Peyer's patch (tissue), 4 donors: ENCODE results near the gene NLK. TPM values are rescaled to one million over a fixed set of nuclear protein-coding genes. Genes with fewer than 3 reads are reported as not detected.

ENCODE experiments used
- DNase-seq, 3 donors: peaks; one replicate each; pipeline ENCODE4 v3.0.0-alpha.2; 2017 to 2019
- H3K27ac ChIP-seq, 4 donors: fragments of 200-600 bp; sonication (generic); one replicate each; pipeline ENCODE4 v1.5.1; 2016 to 2019
- H3K27me3 ChIP-seq, 2 donors: fragments of 200-600 bp; sonication (generic); one replicate each; pipeline ENCODE4 v1.5.1; 2019
- H3K36me3 ChIP-seq, 3 donors: fragments of 200-600 bp; sonication (generic); one replicate each; pipeline ENCODE4 v1.5.1; 2016 to 2019
- H3K4me1 ChIP-seq, 4 donors: fragments of 200-600 bp; sonication (generic); one replicate each; pipeline ENCODE4 v1.5.1; 2016 to 2019
- H3K4me3 ChIP-seq, 4 donors: fragments of 200-600 bp; sonication (generic); 1 replicate in 3 of 4; 2 replicates in 1 of 4; pipeline ENCODE4 v1.5.1; 2016 to 2019; ENCODE audit warnings: mild to moderate bottlenecking in 1 of 4
- H3K9me3 ChIP-seq, 4 donors: fragments of 200-600 bp; sonication (generic); one replicate each; pipeline ENCODE4 v1.5.1; 2016 to 2019; ENCODE audit warnings: mild to moderate bottlenecking in 1 of 4
- POLR2A ChIP-seq, 2 donors: fragments of 450-650 bp; IDR thresholded peaks; one replicate each; pipeline ENCODE4 v1.5.1; 2017; ENCODE audit warnings: antibody characterized with exemption in 2 of 2, mild to moderate bottlenecking in 2 of 2, moderate library complexity in 2 of 2
- total RNA-seq, 4 donors: library from RNA; depleted of rRNA; stranded (reverse); fragments of >200 nt; gene quantifications; one replicate each; pipeline ENCODE4 v1.1.0, GENCODE V29; 2016
- TF ChIP-seq, protein P1 (sequence below), 6 experiments: fragments of 450-650 bp in 4 of 6; fragments of 200-600 bp in 2 of 6; sonication (generic) in 1 of 6; IDR thresholded peaks; one replicate each; pipeline ENCODE4 v1.5.1; 2017 to 2019; ENCODE audit warnings: antibody characterized with exemption in 6 of 6, mild to moderate bottlenecking in 3 of 6, moderate library complexity in 1 of 6

NLK gene
- total RNA-seq, 4 donors from 2014 or later: 20.5 to 45.4 (median 27.1) TPM

GRCh38 chr17:28101919-28102318 lies 59.4 kb downstream of the NLK start:
- H3K4me1 ChIP-seq: peaks cover 0 to 6% (median 0%) of the 10 kb centered on the region in 4 donors
- no peaks in the 10 kb centered on the region for H3K27me3 ChIP-seq
- no peak overlapping the region for H3K27ac ChIP-seq
- no peaks in the 10 kb centered on the region for H3K9me3 ChIP-seq
- no peak for TF ChIP-seq POLR2A (IDR thresholded peaks at IDR 0.05)
- TF ChIP-seq, protein P1, sequence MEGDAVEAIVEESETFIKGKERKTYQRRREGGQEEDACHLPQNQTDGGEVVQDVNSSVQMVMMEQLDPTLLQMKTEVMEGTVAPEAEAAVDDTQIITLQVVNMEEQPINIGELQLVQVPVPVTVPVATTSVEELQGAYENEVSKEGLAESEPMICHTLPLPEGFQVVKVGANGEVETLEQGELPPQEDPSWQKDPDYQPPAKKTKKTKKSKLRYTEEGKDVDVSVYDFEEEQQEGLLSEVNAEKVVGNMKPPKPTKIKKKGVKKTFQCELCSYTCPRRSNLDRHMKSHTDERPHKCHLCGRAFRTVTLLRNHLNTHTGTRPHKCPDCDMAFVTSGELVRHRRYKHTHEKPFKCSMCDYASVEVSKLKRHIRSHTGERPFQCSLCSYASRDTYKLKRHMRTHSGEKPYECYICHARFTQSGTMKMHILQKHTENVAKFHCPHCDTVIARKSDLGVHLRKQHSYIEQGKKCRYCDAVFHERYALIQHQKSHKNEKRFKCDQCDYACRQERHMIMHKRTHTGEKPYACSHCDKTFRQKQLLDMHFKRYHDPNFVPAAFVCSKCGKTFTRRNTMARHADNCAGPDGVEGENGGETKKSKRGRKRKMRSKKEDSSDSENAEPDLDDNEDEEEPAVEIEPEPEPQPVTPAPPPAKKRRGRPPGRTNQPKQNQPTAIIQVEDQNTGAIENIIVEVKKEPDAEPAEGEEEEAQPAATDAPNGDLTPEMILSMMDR (IDR thresholded peaks at IDR 0.05): no peak
- H3K4me3 ChIP-seq: no peak overlapping the region
- no peak for DNase-seq
- H3K36me3 ChIP-seq: no peaks in the 10 kb centered on the region

GRCh38 chr17:28105501-28105900 lies 63.0 kb downstream of the NLK start:
- no peak for TF ChIP-seq POLR2A (IDR thresholded peaks at IDR 0.05)
- TF ChIP-seq, protein P1 (IDR thresholded peaks at IDR 0.05): no peak
- no peaks in the 10 kb centered on the region for H3K27me3 ChIP-seq
- no peak for DNase-seq
- no peaks in the 10 kb centered on the region for H3K36me3 ChIP-seq
- H3K4me1 ChIP-seq: no peaks in the 10 kb centered on the region
- no peak overlapping the region for H3K4me3 ChIP-seq
- H3K9me3 ChIP-seq: no peaks in the 10 kb centered on the region
- H3K27ac ChIP-seq: no peak overlapping the region

GRCh38 chr17:28110184-28110583 lies 67.7 kb downstream of the NLK start:
- H3K27me3 ChIP-seq: no peaks in the 10 kb centered on the region
- DNase-seq: no peak
- H3K27ac ChIP-seq: no peak overlapping the region
- no peak overlapping the region for H3K4me3 ChIP-seq
- no peaks in the 10 kb centered on the region for H3K9me3 ChIP-seq
- H3K36me3 ChIP-seq: no peaks in the 10 kb centered on the region
- H3K4me1 ChIP-seq: peaks cover 0 to 5% (median 0%) of the 10 kb centered on the region in 4 donors
- TF ChIP-seq, protein P1 (IDR thresholded peaks at IDR 0.05): no peak
- TF ChIP-seq POLR2A (IDR thresholded peaks at IDR 0.05): no peak

GRCh38 chr17:28112181-28112580 lies 69.7 kb downstream of the NLK start:
- no peak for DNase-seq
- Histone ChIP-seq H3K4me3 (no peak overlapping the region), H3K9me3 (no peaks in the 10 kb centered on the region), H3K27ac (no peak overlapping the region), H3K27me3 (no peaks in the 10 kb centered on the region), H3K4me1 (peaks cover 0 to 5% (median 0%) of the 10 kb centered on the region in 4 donors), H3K36me3 (no peaks in the 10 kb centered on the region)
- TF ChIP-seq, protein P1 (IDR thresholded peaks at IDR 0.05): no peak
- no peak for TF ChIP-seq POLR2A (IDR thresholded peaks at IDR 0.05)

DNA sequence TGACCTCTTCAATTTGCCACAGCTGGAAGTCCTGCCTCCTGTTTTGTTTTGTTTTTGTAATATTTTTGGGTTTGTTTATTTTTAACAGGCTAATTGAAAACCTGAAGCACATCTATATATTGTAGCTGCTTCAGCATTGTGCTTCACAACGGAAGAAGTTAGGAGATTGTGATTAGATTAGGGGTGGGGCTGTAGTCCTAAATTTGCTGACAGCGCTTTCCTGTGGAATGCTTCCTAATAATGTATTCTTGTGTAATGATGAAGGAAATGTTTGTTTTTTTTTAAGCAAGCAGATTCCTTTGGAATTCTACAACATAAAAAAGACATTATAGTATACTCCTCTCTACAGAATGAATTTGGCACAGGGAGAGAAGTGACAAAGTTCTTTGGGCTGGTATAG lies 70.1 kb downstream of the NLK start:
- Histone ChIP-seq H3K27ac (no peak overlapping the region), H3K36me3 (no peaks in the 10 kb centered on the region)

More for the DNA sequence above, 70.1 kb downstream of the NLK start:
- Histone ChIP-seq H3K4me1 (peaks cover 0 to 5% (median 0%) of the 10 kb centered on the region in 4 donors), H3K4me3 (no peak overlapping the region), H3K9me3 (no peaks in the 10 kb centered on the region), H3K27me3 (no peaks in the 10 kb centered on the region)
- no peak for TF ChIP-seq POLR2A (IDR thresholded peaks at IDR 0.05)
- TF ChIP-seq, protein P1 (IDR thresholded peaks at IDR 0.05): no peak
- DNase-seq: no peak
